Measurements from ENCODE around the gene CBARP. TPM values are rescaled to one million over a fixed set of nuclear protein-coding genes. Genes with fewer than 3 reads are reported as not detected.

CBARP gene
- total RNA-seq, 1 donor from 2014 or later = 1.5 TPM

GRCh38 chr19:1266129-1266915 lies 28.5 kb upstream of the CBARP start:
- Mint-ChIP-seq H3K9me3 (no peaks in the 10 kb centered on the region), H3K36me3 (ENCODE audit: low read depth) (peaks cover 18% of the 10 kb centered on the region), H3K27me3 (ENCODE audit: insufficient read depth) (no peaks in the 10 kb centered on the region), H3K4me3 (peak overlapping the region; percentile 54), H3K4me1 (ENCODE audit: low read depth) (peaks cover 47% of the 10 kb centered on the region), H3K27ac (no peak overlapping the region)
- intact Hi-C loops (cut with micrococcal nuclease) = loop anchor here (1.0 kb wide), 1 partner anchor 22 kb away; no protein-coding TSS in a partner anchor
- peak; percentile 89 for DNase-seq (ENCODE audit: low spot score)

- H3K27me3 Mint-ChIP-seq (ENCODE audit: insufficient read depth) = no peaks in the 10 kb centered on the region
- intact Hi-C loops (cut with micrococcal nuclease) = loop anchor here (1.0 kb wide), 1 partner anchor 21 kb away; no protein-coding TSS in a partner anchor
- H3K4me3 Mint-ChIP-seq = peak overlapping the region; percentile 19
- no peaks in the 10 kb centered on the region for H3K9me3 Mint-ChIP-seq
- no peak overlapping the region for H3K27ac Mint-ChIP-seq
- peaks cover 12% of the 10 kb centered on the region for H3K36me3 Mint-ChIP-seq (ENCODE audit: low read depth)
- DNase-seq (ENCODE audit: low spot score) = no peak
- peaks cover 41% of the 10 kb centered on the region for H3K4me1 Mint-ChIP-seq (ENCODE audit: low read depth)
These were observed 27.9 kb upstream of the CBARP start for GRCh38 chr19:1265615-1266128.

- peak overlapping the region; percentile 49 for H3K4me3 Mint-ChIP-seq
- no peak for DNase-seq (ENCODE audit: low spot score)
- peaks cover 7% of the 10 kb centered on the region for H3K36me3 Mint-ChIP-seq (ENCODE audit: low read depth)
- no peaks in the 10 kb centered on the region for H3K9me3 Mint-ChIP-seq
- H3K27ac Mint-ChIP-seq = no peak overlapping the region
- intact Hi-C loops (cut with micrococcal nuclease) = no loop called here
- no peaks in the 10 kb centered on the region for H3K27me3 Mint-ChIP-seq (ENCODE audit: insufficient read depth)
- H3K4me1 Mint-ChIP-seq (ENCODE audit: low read depth) = peaks cover 35% of the 10 kb centered on the region
These were observed 27.2 kb upstream of the CBARP start for GRCh38 chr19:1264801-1265614.

- Mint-ChIP-seq H3K27ac (peak overlapping the region; percentile 52), H3K4me3 (peak overlapping the region; percentile 53), H3K36me3 (ENCODE audit: low read depth) (peaks cover 12% of the 10 kb centered on the region), H3K9me3 (no peaks in the 10 kb centered on the region), H3K4me1 (ENCODE audit: low read depth) (peaks cover 40% of the 10 kb centered on the region), H3K27me3 (ENCODE audit: insufficient read depth) (no peaks in the 10 kb centered on the region)
- no peak for DNase-seq (ENCODE audit: low spot score)
- intact Hi-C loops (cut with micrococcal nuclease) = no loop called here
These were observed 25.4 kb upstream of the CBARP start for GRCh38 chr19:1263188-1263587.

- no peak for DNase-seq (ENCODE audit: low spot score)
- Mint-ChIP-seq H3K27me3 (ENCODE audit: insufficient read depth) (no peaks in the 10 kb centered on the region), H3K36me3 (ENCODE audit: low read depth) (peaks cover 17% of the 10 kb centered on the region), H3K9me3 (no peaks in the 10 kb centered on the region), H3K4me1 (ENCODE audit: low read depth) (peaks cover 42% of the 10 kb centered on the region), H3K27ac (no peak overlapping the region), H3K4me3 (peak overlapping the region; percentile 53)
- intact Hi-C loops (cut with micrococcal nuclease) = no loop called here
These were observed 24.9 kb upstream of the CBARP start for GRCh38 chr19:1262623-1263123.

- Mint-ChIP-seq H3K27ac (peak overlapping the region; percentile 93), H3K27me3 (ENCODE audit: insufficient read depth) (no peaks in the 10 kb centered on the region), H3K4me3 (peak overlapping the region; percentile 87), H3K36me3 (ENCODE audit: low read depth) (peaks cover 21% of the 10 kb centered on the region), H3K4me1 (ENCODE audit: low read depth) (peaks cover 41% of the 10 kb centered on the region), H3K9me3 (no peaks in the 10 kb centered on the region)
- intact Hi-C loops (cut with micrococcal nuclease) = loop anchor here (1.0 kb wide), 1 partner anchor 7 kb away; the partner anchor contains the start of gene CIRBP
- DNase-seq (ENCODE audit: low spot score) = no peak
These were observed 24.2 kb upstream of the CBARP start for GRCh38 chr19:1261798-1262622.

- intact Hi-C loops (cut with micrococcal nuclease) = loop anchor here (1.0 kb wide), 1 partner anchor 8 kb away; the partner anchor contains the start of gene CIRBP
- Mint-ChIP-seq H3K4me1 (ENCODE audit: low read depth) (peaks cover 41% of the 10 kb centered on the region), H3K36me3 (ENCODE audit: low read depth) (peaks cover 21% of the 10 kb centered on the region)
These were observed 23.7 kb upstream of the CBARP start for GRCh38 chr19:1261538-1261797.

GRCh38 chr19:1260749-1261537 lies 23.1 kb upstream of the CBARP start:
- Mint-ChIP-seq H3K27ac (peak overlapping the region; percentile 93), H3K9me3 (no peaks in the 10 kb centered on the region), H3K27me3 (ENCODE audit: insufficient read depth) (no peaks in the 10 kb centered on the region), H3K36me3 (ENCODE audit: low read depth) (peaks cover 21% of the 10 kb centered on the region), H3K4me1 (ENCODE audit: low read depth) (peaks cover 41% of the 10 kb centered on the region), H3K4me3 (peak overlapping the region; percentile 87)
- intact Hi-C loops (cut with micrococcal nuclease) = loop anchor here (1.0 kb wide), 2 partner anchors 8 to 12 kb away; partner anchors contain the start of gene CIRBP
- DNase-seq (ENCODE audit: low spot score) = peak; percentile 98

More at GRCh38 chr19:1261538-1261797, 23.7 kb upstream of the CBARP start:
- H3K27ac Mint-ChIP-seq = peak overlapping the region; percentile 93
- H3K9me3 Mint-ChIP-seq = no peaks in the 10 kb centered on the region
- peak overlapping the region; percentile 87 for H3K4me3 Mint-ChIP-seq
- DNase-seq (ENCODE audit: low spot score) = no peak
- H3K27me3 Mint-ChIP-seq (ENCODE audit: insufficient read depth) = no peaks in the 10 kb centered on the region

- no peak for DNase-seq (ENCODE audit: low spot score)
- peaks cover 21% of the 10 kb centered on the region for H3K36me3 Mint-ChIP-seq (ENCODE audit: low read depth)
- H3K27me3 Mint-ChIP-seq (ENCODE audit: insufficient read depth) = no peaks in the 10 kb centered on the region
- peak overlapping the region; percentile 98 for H3K27ac Mint-ChIP-seq
- peaks cover 41% of the 10 kb centered on the region for H3K4me1 Mint-ChIP-seq (ENCODE audit: low read depth)
- H3K9me3 Mint-ChIP-seq = no peaks in the 10 kb centered on the region
- peak overlapping the region; percentile 86 for H3K4me3 Mint-ChIP-seq
- intact Hi-C loops (cut with micrococcal nuclease) = loop anchor here (1.0 kb wide), 1 partner anchor 11 kb away; no protein-coding TSS in a partner anchor
These were observed 22.3 kb upstream of the CBARP start for GRCh38 chr19:1259876-1260748.

GRCh38 chr19:1259206-1259875 lies 21.5 kb upstream of the CBARP start:
- intact Hi-C loops (cut with micrococcal nuclease) = no loop called here
- peak overlapping the region; percentile 86 for H3K4me3 Mint-ChIP-seq
- H3K27me3 Mint-ChIP-seq (ENCODE audit: insufficient read depth) = no peaks in the 10 kb centered on the region
- H3K27ac Mint-ChIP-seq = peak overlapping the region; percentile 98
- peak; percentile 75 for DNase-seq (ENCODE audit: low spot score)
- no peaks in the 10 kb centered on the region for H3K9me3 Mint-ChIP-seq
- H3K4me1 Mint-ChIP-seq (ENCODE audit: low read depth) = peaks cover 41% of the 10 kb centered on the region
- peaks cover 28% of the 10 kb centered on the region for H3K36me3 Mint-ChIP-seq (ENCODE audit: low read depth)

All from activated T-helper 1 cell treated with anti-CD3 and anti-CD28 coated beads, Interleukin-12 subunit alpha, Interleukin-12 subunit beta, Interleukin-2, Interleukin-4 antibody, amounts not matched to agents 30 ng/mL and 10 ng/mL and 1 ng/mL, durations not matched to agents 14 hours and 24 hours and 36 hours (primary cell).